Activated CD4-positive, alpha-beta T cell treated with anti-CD3 and anti-CD28 coated beads, Interleukin-2, amount 10 ng/mL, durations not matched to agents 7 days and 5 days (primary cell): ENCODE results near the gene CHST2. TPM values are rescaled to one million over a fixed set of nuclear protein-coding genes. Genes with fewer than 3 reads are reported as not detected.
A peak's percentile ranks its signal among the peaks of the same experiment; 100 is the strongest.
"Not testable (repeated sequence)": the region's sequence is repeated elsewhere in the genome, so short reads cannot be mapped to it uniquely, and the experiment has no call there.

Source experiments
- CTCF ChIA-PET: fragments of 350-600 bp; sonication (Branson Sonifier 250); formaldehyde crosslinking; loops from one replicate; lab custom pipeline; 2021; ENCODE audit warnings: antibody characterized with exemption; lab: Charles Lee
- POLR2A ChIA-PET: fragments of 350-600 bp; sonication (Branson Sonifier 250); formaldehyde crosslinking; loops from one replicate; lab custom pipeline; 2021; ENCODE audit warnings: antibody characterized with exemption; lab: Charles Lee
- DNase-seq: peaks from one replicate; pipeline ENCODE4 v3.0.0-alpha.2; 2020
- H3K27ac Mint-ChIP-seq: one replicate; pipeline ENCODE4 v1.8.0; 2021; ENCODE audit warnings: mild to moderate bottlenecking, moderate library complexity, mixed read lengths
- H3K27me3 Mint-ChIP-seq: one replicate; pipeline ENCODE4 v1.8.0; 2021; ENCODE audit warnings: mixed read lengths
- H3K36me3 Mint-ChIP-seq: one replicate; pipeline ENCODE4 v1.8.0; 2021; ENCODE audit warnings: low read depth, mixed read lengths
- H3K4me1 Mint-ChIP-seq: one replicate; pipeline ENCODE4 v1.8.0; 2021; ENCODE audit warnings: mixed read lengths
- H3K4me3 Mint-ChIP-seq: one replicate; pipeline ENCODE4 v1.8.0; 2021; ENCODE audit warnings: mild to moderate bottlenecking, moderate library complexity, mixed read lengths
- H3K9me3 Mint-ChIP-seq: one replicate; pipeline ENCODE4 v1.8.0; 2021; ENCODE audit warnings: mixed read lengths
- total RNA-seq, 2 experiments: library from RNA; stranded (reverse); gene quantifications; one replicate each; pipeline ENCODE4 v1.2.3, GENCODE V29; 2021

CHST2 gene
- total RNA-seq, result 1 to 10 TPM; 1.3 to 1.7 TPM

GRCh38 chr3:143119009-143119914 is at the start of gene CHST2:
Gene CHST2, plus strand, starts transcription at chr3:143119771. Its CDS starts 1,046 bp downstream, at chr3:143120817.
- CTCF ChIA-PET, result interaction anchor here (1.8 kb wide), 1 partner anchor 31 kb away, joined by 4 read pairs; no protein-coding TSS in a partner anchor
- DNase-seq, result peak; percentile 65
- H3K27me3 Mint-ChIP-seq, result peaks cover 15% of the 10 kb centered on the region
- H3K4me3 Mint-ChIP-seq, result peak within 1 kb of the TSS; percentile 83
- H3K27ac Mint-ChIP-seq, result peak within 1 kb of the TSS; percentile 78
- peaks cover 2% of the 10 kb centered on the region for H3K36me3 Mint-ChIP-seq
- POLR2A ChIA-PET, result no interaction called here
- H3K4me1 Mint-ChIP-seq, result peaks cover 46% of the 10 kb centered on the region
- H3K9me3 Mint-ChIP-seq, result no peaks in the 10 kb centered on the region

- no peak for DNase-seq
- Mint-ChIP-seq H3K4me3 (no peak overlapping the region), H3K4me1 (no peaks in the 10 kb centered on the region), H3K9me3 (no peaks in the 10 kb centered on the region), H3K36me3 (no peaks in the 10 kb centered on the region), H3K27ac (no peak overlapping the region), H3K27me3 (peaks cover 2% of the 10 kb centered on the region)
- POLR2A ChIA-PET, result no interaction called here
- CTCF ChIA-PET, result no interaction called here
These were observed 48.5 kb upstream of the CHST2 start for GRCh38 chr3:143070977-143071551.

- no peaks in the 10 kb centered on the region for H3K9me3 Mint-ChIP-seq
- H3K36me3 Mint-ChIP-seq, result no peaks in the 10 kb centered on the region
- no peak for DNase-seq
- ChIA-PET POLR2A (interaction anchor here (0.6 kb wide), 1 partner anchor 93 kb away, joined by 5 read pairs; no protein-coding TSS in a partner anchor), CTCF (no interaction called here)
- no peak overlapping the region for H3K27ac Mint-ChIP-seq
- no peak overlapping the region for H3K4me3 Mint-ChIP-seq
- no peaks in the 10 kb centered on the region for H3K4me1 Mint-ChIP-seq
- H3K27me3 Mint-ChIP-seq, result peaks cover 2% of the 10 kb centered on the region
These were observed 47.8 kb upstream of the CHST2 start for GRCh38 chr3:143071776-143072175.

- DNase-seq, H3K4me3 Mint-ChIP-seq, H3K27me3 Mint-ChIP-seq, H3K9me3 Mint-ChIP-seq, H3K27ac Mint-ChIP-seq, H3K36me3 Mint-ChIP-seq, H3K4me1 Mint-ChIP-seq, CTCF ChIA-PET: not testable (repeated sequence)
- POLR2A ChIA-PET, result interaction anchor here (0.6 kb wide), 1 partner anchor 93 kb away, joined by 5 read pairs; no protein-coding TSS in a partner anchor
These were observed 47.1 kb upstream of the CHST2 start for GRCh38 chr3:143072298-143073020.

- H3K27me3 Mint-ChIP-seq, H3K4me3 Mint-ChIP-seq, H3K4me1 Mint-ChIP-seq, DNase-seq, POLR2A ChIA-PET, H3K36me3 Mint-ChIP-seq, H3K27ac Mint-ChIP-seq, CTCF ChIA-PET, H3K9me3 Mint-ChIP-seq: not testable (repeated sequence)
These were observed 46.0 kb upstream of the CHST2 start for GRCh38 chr3:143073541-143073940.

GRCh38 chr3:143073983-143074382 is 45.6 kb upstream of the CHST2 start:
- DNase-seq, H3K27me3 Mint-ChIP-seq, POLR2A ChIA-PET, H3K4me1 Mint-ChIP-seq, H3K27ac Mint-ChIP-seq, H3K9me3 Mint-ChIP-seq, CTCF ChIA-PET, H3K4me3 Mint-ChIP-seq, H3K36me3 Mint-ChIP-seq: not testable (repeated sequence)

- no peak for DNase-seq
- H3K9me3 Mint-ChIP-seq, result no peaks in the 10 kb centered on the region
- peaks cover 8% of the 10 kb centered on the region for H3K4me1 Mint-ChIP-seq
- H3K27me3 Mint-ChIP-seq, result peaks cover 2% of the 10 kb centered on the region
- CTCF ChIA-PET, result interaction anchor here (0.6 to 0.7 kb wide), 2 partner anchors 18 to 311 kb away, joined by 4 to 5 read pairs; no protein-coding TSS in a partner anchor
- no peak overlapping the region for H3K4me3 Mint-ChIP-seq
- POLR2A ChIA-PET, result no interaction called here
- no peak overlapping the region for H3K27ac Mint-ChIP-seq
- H3K36me3 Mint-ChIP-seq, result no peaks in the 10 kb centered on the region
These were observed 40.7 kb upstream of the CHST2 start for GRCh38 chr3:143078883-143079282.

GRCh38 chr3:143080196-143080595 is 39.4 kb upstream of the CHST2 start:
- Mint-ChIP-seq H3K4me1 (peaks cover 10% of the 10 kb centered on the region), H3K4me3 (no peak overlapping the region), H3K27me3 (peaks cover 2% of the 10 kb centered on the region), H3K36me3 (peaks cover 2% of the 10 kb centered on the region), H3K27ac (no peak overlapping the region), H3K9me3 (peaks cover 6% of the 10 kb centered on the region)
- CTCF ChIA-PET, result no interaction called here
- POLR2A ChIA-PET, result no interaction called here
- DNase-seq, result no peak

- CTCF ChIA-PET, result interaction anchor here (0.6 to 1.4 kb wide), 4 partner anchors 10 to 105 kb away, joined by 3 read pairs; no protein-coding TSS in a partner anchor
- no peak overlapping the region for H3K4me3 Mint-ChIP-seq
These were observed 38.2 kb upstream of the CHST2 start for GRCh38 chr3:143081365-143081764.

GRCh38 chr3:143081844-143082778 is 37.5 kb upstream of the CHST2 start:
- peak overlapping the region; percentile 20 for H3K4me3 Mint-ChIP-seq
- no peak for DNase-seq
- peaks cover 2% of the 10 kb centered on the region for H3K27me3 Mint-ChIP-seq
- peaks cover 2% of the 10 kb centered on the region for H3K36me3 Mint-ChIP-seq
- peaks cover 10% of the 10 kb centered on the region for H3K4me1 Mint-ChIP-seq
- peak overlapping the region; percentile 4 for H3K27ac Mint-ChIP-seq
- POLR2A ChIA-PET, result no interaction called here
- CTCF ChIA-PET, result interaction anchor here (0.6 to 1.4 kb wide), 4 partner anchors 10 to 106 kb away, joined by 3 read pairs; no protein-coding TSS in a partner anchor
- peaks cover 6% of the 10 kb centered on the region for H3K9me3 Mint-ChIP-seq

More at GRCh38 chr3:143081365-143081764, 38.2 kb upstream of the CHST2 start:
- Mint-ChIP-seq H3K27me3 (peaks cover 2% of the 10 kb centered on the region), H3K36me3 (peaks cover 2% of the 10 kb centered on the region), H3K9me3 (peaks cover 6% of the 10 kb centered on the region), H3K4me1 (peaks cover 10% of the 10 kb centered on the region), H3K27ac (no peak overlapping the region)
- DNase-seq, result no peak
- POLR2A ChIA-PET, result no interaction called here

GRCh38 chr3:143083781-143084180 is 35.8 kb upstream of the CHST2 start:
- POLR2A ChIA-PET, result no interaction called here
- CTCF ChIA-PET, result no interaction called here

More at GRCh38 chr3:143083781-143084180, 35.8 kb upstream of the CHST2 start:
- no peak overlapping the region for H3K27ac Mint-ChIP-seq
- H3K9me3 Mint-ChIP-seq, result peaks cover 6% of the 10 kb centered on the region
- peaks cover 2% of the 10 kb centered on the region for H3K27me3 Mint-ChIP-seq
- H3K36me3 Mint-ChIP-seq, result peaks cover 2% of the 10 kb centered on the region
- DNase-seq, result no peak
- peaks cover 10% of the 10 kb centered on the region for H3K4me1 Mint-ChIP-seq
- H3K4me3 Mint-ChIP-seq, result no peak overlapping the region
